T1000 (cell line): ENCODE data around the gene ERAL1.
"Not testable (repeated sequence)": the region's sequence is repeated elsewhere in the genome, so short reads cannot be mapped to it uniquely, and the experiment has no call there.

Source experiments
- DNase-seq: peaks from one replicate; lab custom pipeline; 2025; ENCODE audit warnings: mixed read lengths; lab: John Stamatoyannopoulos, UW

Gene ERAL1

DNA sequence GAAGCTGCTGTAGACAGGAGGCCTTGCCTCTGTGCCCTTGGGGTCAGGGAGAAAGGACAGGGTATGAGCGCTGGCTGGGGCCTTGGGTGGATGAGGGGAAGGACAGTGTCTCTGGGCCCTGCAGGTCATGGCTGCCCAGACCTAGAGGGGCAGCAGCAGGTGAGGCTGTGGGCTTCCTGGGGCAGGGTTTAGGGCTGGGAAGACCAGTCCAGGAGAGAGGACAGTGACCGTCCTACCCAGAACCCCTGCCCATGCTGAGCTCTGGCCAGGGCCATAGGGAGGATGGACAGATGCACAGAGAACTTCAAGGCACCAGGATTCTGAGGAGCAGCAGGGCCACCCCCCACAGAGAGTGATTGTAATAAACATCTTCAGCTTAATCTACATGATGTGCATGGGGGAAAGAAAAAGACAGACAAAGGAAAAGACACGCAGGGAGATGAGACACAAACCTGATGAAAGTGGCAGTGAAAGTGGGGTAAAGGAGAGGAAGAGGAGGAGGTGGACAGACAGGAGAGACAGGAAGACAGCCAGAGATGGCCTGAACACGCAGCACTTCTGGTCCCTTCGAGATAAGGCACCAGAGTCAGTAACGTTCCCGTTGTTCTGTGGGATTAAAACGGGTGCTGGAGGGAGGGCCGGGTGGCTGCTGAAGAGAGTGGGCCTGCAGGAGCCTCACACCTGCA is 25.2 kb downstream of the ERAL1 start:
- no peak for DNase-seq

DNA sequence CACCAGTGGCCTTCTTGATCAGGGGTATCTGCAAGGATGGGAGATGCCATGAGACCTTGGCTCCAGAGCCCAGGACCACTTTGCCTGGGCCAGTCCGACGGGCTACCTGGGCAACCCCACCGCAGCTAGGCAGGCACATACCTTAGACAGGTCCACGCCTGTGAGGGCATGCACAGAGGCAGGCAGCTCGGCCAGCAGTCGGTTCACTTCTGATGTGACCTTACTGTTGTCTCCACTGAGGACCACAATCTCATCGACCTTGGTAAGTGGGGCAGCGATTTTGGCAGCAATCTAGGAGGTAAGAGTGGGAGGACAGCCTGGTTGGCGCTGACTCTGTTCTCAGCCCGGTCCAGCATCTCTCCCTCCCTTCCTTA is 25.7 kb downstream of the ERAL1 start:
- DNase-seq: no peak

DNA sequence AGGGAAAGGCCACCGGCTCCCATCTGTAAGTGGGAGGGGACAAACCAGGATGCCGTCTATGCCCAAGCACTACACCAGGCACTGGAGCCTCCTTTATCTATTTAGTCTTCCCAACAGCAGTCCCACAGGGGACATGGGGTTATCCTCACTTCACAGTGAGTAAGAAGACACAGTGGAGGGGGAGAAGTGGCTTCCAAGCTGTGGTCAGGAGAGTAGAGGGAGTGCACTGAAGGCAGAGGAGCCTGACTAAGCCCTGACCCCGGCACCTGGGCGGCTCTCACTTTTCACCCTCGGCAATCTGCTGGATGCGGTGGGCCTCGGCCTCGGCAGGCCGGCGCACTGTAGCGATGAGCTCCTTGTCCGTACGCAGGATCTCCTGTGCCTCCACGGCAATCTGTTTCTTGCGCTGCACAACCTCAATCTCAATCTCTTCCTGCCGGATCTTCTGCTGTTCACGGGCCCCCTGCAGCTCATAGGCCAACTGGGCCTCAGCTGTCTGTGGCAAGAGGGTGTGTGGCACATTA is 26.8 kb downstream of the ERAL1 start:
- DNase-seq: no peak

DNA sequence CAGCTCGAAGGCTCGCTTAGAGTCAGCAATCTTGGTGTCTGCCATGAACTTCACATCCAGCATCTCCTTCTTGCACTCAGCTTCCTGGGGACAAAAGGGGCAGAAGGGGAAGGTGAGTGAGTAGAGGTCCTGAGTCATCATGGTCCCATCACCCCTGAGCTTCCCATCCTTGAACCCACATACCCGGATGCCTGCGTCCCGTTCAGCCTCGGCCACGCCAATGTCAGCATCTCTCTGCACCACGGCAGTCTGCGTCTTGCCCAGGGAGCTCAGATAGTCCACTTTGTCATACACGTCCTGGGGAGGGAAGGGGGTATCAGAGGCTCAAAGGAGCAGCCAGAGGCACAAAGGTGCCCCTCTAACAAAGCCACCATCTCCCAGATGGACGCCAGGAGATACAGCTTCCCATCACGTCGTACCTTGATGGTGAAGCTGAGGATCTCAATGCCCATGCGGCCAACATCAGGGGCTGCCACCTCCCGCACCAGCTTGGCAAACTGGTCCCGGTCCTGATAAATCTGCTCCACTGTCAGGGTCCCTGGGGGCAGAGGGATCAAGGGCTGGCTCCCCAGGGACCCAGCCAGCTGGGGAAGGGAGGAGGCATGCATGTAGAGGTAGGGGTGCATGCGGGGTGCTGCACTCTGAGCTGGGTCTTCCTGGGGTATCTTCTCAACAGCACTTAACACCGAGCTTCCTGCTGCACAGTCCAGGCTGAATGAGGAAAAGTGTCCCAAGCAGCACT is 27.5 kb downstream of the ERAL1 start:
- no peak for DNase-seq

DNA sequence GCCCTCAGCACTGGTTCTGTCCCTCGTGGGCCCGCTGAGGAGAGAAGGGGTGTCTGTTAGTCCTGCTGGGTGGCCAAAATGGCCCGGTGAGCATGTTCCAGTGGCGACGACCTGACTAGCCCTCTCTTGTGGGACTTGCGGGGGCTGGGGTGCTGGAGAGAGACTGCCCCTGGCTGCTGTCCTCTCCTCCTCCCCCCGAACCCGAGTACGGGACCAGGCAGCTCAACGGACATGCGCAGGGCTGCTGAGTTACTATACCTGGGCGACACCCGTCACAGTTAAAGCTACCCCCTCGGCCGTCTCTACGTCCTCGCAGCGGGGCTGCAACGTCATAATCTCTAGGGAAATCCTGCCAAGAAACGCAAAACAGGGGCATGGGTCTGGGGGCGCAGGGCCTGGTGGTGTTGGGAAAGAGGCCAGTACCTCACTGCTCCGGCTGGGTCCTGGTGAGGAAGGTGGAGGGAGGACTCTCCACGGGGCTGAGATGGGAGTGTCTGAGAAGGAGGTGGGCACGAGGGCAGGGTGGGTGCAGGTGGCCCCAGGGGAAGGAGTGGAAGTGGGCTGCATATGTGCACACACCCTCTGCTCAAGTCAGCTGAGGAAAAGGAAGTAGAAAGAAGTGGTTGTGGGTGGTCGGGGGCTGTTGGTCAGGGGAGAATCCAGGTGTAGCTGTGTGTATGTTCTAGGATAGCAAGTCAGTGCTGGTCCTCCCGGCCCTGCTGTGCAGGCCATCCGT is 29.3 kb downstream of the ERAL1 start:
- DNase-seq: no peak

DNA sequence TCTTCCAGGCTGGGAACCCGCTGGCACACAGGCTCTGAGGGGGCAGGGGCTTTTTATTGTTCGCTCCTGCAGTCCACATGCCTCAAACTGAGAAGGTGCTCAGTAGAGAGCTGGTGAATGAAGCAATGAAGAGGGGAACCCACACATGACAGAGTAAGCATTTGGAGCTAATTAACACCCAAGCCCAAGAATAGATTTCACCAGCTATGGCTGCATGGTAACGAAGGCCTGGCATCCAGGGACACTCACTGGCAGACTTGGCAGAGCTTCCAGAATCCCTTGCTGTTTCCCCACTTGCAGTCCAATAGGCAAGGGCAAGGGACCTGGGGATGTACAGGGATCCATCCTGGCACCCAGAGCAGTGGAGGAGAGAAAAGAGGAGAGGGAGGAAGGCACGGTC is 30.5 kb downstream of the ERAL1 start:
- no peak for DNase-seq

DNA sequence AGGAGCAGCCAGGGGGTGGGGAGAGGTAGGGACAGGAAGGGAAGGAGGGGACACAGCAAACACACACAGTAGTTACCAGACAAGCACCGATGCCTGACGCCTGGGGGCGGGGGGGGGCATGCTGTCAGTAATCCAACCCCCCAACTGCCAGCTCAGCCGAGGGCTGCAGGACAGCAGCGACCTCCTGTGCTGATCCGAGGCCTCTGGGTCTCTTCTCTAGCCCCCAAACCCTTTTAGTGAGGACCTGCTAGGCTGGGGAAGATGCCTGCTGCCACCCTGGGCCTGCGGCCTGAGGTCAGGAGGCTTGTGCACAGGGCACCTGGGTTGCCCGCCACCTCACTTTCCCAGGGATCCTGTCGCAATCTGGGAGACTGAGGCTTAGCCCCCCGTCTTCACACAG is 31.1 kb downstream of the ERAL1 start:
- no peak for DNase-seq

DNA sequence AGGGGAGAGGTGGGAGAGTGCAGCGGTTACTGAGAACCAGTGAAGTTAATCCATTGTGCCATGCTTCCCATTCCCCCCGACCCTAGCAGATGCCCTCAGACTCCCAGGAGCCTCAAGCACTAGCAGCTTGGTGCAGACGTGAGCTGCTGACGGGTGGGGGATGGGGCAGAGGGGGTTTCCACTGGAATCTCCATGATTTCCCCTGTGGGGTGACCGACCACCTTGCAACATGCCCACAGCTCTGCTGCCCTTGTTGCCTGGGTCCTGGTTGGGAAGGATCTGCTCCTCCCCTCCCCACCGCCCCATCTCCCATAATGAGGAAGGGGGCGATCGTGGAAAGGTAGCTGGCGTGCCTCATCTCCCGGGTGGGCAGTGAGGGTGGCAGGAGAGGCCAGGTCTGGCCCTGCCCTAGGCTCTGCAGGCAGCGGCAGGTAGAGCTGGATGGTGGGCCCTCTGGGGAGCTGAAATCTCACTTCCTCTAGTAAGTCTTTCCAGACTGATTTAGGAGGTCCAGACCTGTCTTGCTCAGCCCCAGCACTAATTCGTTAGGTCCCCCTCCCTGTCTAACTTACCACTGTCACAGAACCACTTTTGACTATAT is 33.2 kb downstream of the ERAL1 start:
- DNase-seq: no peak

DNA sequence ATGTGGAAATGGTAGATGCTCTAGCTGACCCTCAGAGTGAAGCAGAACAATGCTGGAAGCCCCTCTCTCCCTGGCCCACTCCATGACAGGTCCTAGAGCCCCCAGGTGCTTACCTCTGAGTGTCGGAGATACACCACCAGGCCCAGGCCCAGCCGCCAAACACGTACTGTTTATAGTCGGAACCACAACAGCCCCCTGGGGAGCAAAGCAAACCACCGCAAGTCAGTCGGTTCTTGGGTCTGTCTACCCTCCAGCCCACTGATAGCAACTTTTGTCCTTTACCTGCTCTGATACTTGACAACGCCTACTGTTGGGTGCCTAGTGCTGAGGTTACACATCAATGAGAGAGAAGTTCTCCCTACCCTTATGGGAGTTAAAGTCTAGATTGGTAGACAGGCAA is 34.0 kb downstream of the ERAL1 start:
- no peak for DNase-seq

DNA sequence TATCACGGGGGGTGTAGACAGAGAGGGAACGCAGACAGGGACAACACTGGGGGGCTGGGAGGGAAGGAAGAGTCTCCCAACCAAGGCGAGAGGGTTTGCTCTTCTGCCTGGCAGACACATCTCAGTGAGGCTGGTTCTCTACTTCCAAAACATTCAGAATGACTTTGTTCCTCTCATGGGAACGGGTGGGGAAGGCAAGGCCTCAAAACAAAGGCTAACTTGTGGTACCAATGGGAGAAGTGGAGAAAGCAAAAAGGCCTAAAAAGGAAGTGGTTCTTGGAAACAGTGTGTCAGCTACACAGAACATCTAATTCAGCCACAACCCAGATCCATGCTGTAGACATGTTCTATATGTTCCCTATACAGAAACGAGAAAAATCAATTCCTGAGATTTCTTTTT is 35.2 kb downstream of the ERAL1 start:
- DNase-seq: no peak

DNA sequence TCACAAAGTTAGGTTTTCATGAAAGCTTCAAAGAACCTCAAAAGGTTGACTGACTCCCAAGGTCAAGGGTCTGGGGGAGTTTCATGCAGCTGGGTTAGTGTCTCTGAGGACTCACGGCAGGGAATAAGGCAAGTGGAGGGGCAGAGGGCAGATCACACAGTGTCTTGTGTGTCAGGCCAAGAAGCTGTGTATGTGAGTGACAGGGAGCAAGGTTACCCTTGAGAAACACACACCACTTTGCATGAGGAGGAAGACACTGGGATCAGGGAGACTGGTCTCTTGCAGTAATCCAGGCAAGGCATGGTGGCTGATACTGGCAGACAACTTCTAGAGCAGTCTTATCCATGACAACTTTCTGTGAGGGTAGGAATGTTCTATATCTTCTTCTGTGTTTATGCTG is 36.4 kb downstream of the ERAL1 start:
- no peak for DNase-seq

DNA sequence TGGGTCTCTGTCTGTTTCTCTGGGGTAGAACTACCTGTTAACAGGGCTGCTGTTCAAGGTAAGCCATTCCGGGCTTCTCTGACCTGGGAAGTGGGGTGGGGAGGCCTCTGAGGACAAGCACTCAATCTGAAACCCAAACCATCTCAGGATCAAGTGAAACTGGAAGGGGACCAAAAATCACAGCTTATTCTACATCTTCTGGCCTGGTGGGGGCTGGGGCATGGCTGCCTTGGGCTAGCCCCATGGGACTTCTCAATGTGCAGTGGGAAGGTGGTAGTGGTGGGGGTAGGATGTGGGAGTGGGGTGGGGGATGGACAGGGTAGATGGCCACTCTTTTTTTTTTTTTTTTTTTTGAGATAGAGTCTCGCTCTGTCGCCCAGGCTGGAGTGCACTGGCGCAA is 37.2 kb downstream of the ERAL1 start:
- no peak for DNase-seq

DNA sequence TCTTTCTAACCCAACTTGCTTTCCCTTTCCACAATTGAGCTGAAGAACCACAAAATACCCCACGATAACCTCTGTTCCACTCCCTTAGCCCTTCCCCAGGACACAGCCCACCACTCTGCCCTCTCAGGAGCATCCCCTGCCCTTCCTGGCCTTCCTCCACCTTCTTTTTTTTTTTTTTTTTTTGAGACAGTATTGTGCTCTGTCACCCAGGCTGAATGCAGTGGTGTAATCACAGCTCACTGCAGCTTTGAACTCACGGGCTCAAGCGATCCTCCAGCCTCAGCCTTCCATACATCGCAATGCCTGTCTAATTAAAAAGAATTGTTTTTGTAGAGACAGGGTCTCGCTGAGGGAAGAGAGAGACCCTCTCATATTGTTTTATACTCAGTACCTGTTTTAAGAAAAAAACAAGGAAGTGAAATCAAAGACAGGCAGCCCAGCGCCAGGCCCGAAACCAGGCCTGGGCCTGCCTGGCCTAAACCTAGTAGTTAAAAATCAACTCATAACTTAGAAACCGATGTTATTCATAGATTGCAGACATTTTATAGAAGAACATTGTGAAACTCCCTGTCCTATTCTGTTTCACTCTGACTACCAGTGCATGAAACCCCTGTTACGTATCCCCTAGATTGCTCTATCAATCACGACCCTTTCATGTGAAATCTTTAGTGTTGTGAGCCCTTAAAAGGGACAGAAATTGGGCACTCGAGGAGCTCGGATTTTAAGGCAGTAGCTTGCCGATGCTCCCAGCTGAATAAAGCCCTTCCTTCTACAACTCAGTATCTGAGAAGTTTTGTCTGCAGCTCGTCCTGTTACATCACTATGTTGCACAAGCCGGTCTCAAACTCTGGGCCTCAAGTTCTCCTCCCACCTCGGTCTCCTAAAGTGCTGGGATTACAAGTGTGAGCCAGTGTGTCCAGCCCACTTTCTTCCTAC is 38.7 kb downstream of the ERAL1 start:
- not testable (repeated sequence) for DNase-seq

DNA sequence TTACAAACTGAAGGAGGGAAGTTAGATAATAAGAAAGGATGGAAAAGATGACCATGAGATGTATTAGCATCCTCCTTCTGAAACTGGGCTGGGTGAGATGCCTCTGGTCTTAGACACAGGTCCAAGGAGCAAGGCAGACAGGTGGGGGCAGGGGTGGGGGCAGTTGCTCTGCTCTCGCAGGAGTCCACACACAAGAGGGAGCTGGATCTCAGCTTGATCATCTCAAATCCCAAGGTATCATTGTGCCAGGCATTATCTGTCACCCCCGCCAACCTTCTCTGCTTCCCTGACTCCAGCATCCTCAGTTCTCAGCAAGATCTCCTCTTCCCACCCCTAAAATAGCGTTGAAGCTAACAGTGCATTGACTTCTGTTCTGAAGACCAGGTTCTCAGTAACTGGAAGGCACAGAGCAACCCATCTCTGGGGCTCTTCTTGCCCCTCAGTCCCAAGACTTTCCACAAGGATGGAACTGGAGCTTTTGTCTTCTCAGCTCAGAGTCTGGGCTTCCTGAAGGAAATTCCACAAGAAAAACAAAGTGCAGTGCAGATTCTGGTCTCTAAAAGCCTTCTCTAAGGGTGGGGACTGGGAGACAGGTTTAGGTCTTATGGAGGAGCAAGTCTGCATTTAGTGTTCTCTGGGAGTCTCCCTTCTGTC is 41.1 kb downstream of the ERAL1 start:
- no peak for DNase-seq

DNA sequence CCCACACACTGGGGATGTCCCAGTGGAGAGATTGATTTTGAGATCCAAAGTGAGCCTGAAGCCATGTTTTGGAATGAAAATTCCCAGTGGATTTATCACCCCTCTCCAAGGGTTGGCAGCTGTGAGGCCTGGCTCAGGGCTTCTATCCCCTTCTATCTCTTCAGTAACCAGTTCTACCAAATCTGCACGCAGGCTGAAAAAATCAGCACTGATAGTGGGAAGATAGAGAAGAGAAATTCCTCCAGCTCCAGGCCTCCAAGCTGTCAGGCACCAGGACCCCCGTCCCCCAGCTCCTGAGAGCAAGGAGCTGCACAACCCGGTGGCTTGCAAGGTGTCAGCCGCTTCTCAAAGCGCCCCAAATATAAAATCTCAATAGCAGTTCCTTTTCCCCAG is 41.7 kb downstream of the ERAL1 start:
- DNase-seq: no peak

DNA sequence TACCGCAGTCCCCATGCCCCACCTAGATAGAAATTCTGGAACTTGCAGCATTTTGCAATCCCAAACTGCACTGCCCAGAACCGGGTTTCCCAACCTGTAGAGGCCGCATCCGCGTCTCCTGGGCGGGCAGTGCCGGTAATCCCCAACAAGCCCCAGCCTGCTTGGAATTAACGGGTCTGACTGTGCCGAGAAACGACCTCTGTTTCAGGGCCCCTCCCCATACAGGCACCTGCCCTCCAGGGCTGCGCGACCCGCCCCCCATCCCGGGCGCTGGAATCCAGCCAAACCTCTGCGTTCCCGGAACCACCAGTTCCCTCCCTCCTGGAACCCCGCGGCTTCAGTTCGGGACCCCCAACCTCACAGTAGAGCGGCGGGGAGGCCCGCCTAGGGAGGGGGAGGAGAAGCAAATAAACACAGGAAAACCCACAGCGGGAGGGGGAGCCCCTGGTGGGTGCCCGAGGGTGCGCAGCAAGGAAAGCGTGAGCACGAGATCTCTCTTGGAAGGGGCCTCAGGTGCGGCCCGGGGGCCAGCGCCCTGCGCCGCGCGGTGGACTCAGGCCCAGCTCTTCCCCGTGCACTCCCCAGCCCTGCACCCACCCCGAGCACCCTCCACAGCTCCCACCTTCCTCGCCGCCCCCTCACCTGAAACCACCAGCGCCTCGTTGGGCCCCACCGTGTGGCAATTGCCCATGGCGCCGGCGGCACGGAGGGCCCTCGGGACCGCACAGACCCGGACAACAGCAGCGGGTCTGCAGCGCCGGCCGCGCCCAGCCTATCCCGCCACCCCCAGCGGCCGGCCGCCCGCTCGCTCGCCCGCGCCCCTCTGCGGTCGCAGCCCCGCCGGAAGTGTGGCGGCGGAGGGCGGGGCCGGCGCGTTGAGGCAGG is 42.3 kb downstream of the ERAL1 start, which contains the start of gene FLOT2:
Gene FLOT2 (minus strand): TSS at position 850 of the 885 bp plus-strand sequence. CDS start 159 bp downstream, at position 691.
- DNase-seq: peak; percentile 14

DNA sequence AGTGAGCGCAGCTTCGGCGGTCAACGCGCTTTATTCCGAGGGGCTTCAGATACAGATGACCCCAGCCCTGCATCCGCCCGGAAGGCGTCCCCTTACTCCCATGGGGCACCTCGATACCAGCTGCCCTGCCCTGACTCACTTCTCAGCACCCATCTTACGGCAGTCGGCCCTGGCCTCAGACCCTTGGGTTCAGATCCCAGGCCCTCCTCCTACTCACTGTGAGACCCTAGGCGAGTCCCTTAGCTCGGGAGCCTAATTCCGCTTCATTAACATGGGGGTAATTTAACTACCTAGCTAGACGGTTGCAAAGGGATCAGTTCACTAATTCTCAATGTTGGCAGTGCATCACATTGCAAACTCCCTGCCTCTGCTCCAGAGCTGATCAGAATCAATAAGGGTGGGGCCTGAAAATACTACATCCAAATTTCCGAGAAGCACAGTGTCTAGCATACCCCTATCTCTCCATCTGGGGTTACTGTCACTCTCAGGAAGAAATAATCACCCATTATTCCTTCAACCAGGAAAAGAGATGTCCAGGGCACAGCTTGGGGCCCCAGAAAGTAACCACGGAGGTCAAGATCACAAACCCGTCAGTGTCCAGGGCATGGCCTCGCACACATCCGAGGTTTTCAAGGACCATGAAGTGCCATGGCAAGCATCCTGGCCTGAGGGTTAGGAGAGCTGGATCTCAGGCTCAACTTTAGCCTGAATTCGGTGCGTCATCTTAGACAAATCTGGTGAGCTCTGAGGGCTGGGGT is 43.1 kb downstream of the ERAL1 start:
- no peak for DNase-seq

DNA sequence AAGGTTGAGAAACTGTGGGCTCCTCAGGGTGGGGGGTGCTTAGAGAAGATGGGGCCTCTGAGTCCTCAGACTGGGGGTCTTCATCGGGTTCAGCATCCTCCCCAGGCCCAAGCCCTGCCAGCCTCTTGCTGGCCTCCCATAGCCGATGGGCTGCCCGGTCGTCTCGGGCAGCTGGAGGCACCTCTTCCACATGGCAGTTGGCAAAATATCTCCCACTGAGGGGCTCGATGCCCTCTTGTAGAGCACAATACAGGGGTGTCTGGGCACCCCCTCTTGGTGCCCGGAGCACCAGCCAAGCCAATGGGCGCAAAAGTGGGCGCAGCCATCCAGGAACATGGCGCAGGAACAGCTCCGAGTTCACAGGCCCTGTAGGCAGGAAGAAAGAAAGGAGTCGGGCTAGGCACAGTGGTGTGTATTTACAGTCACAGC is 43.7 kb downstream of the ERAL1 start:
- no peak for DNase-seq
